Measurements from ENCODE around the gene CD36.
"Not testable (repeated sequence)": the region's sequence is repeated elsewhere in the genome, so short reads cannot be mapped to it uniquely, and the experiment has no call there.

The CD36 gene

DNA sequence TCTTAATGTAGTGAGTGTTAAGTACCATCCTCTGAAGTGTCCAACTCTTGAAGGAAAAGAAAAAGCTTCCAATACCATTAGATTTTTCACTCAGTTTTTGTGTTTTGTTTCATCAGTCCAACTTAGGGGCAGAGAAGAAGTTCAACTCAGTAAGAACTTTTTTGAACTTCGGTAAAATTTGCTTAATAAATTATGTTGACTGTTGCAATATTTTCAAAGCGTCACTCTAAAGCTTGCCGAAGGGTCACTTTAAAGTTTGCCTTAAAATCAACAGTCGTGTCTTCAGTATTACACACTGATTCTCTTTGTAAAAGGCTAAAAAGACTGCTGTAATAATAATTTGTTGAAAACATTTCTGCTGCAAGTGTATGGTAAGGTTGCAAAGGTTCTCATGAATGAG is 17.6 kb downstream of the CD36 start:
- no peak for DNase-seq

- no peak for DNase-seq
Observed at GRCh38 chr7:80659120-80660055, 20.9 kb downstream of the CD36 start.

- no peak for DNase-seq
Observed at GRCh38 chr7:80660939-80661338, 22.5 kb downstream of the CD36 start.

GRCh38 chr7:80661729-80662128 is 23.3 kb downstream of the CD36 start:
- no peak for DNase-seq

DNA sequence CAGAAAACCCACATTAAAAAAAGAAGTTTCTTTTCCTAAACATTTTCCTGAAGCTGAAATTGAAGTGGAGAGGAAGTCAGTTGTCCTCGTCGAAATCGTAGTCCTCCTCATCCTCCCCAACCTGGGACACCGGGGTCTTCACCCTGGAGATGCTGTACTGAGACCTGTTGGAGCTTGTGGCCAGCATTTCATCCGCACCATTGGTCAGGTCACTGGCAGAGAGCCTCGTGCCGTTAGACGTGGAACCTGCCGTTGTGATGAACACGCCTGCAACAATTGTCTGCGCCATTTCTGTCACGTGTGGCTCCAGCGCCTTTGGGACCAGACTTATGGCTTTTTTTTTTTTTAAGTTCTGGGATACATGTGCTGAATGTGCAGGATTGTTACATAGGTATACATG is 23.8 kb downstream of the CD36 start:
- no peak for DNase-seq

DNA sequence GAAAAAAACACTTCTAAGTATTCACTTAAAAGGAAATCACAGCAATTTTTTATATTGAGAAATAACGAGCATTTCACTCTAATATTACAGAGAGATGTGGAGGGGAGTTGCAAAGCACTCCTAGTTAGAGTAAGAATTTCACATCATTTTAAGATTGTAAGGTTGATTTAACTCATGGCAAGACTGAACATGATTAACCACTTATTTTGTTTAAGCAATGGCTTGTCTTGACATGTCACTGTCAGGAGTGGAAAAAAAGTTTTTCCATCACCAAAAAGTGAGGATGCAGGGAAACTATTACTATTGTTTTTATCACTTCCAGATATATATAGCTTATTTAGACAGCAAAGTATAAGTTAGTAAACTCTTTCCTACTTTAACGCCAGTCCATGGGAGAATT is 27.1 kb downstream of the CD36 start:
- no peak for DNase-seq

DNA sequence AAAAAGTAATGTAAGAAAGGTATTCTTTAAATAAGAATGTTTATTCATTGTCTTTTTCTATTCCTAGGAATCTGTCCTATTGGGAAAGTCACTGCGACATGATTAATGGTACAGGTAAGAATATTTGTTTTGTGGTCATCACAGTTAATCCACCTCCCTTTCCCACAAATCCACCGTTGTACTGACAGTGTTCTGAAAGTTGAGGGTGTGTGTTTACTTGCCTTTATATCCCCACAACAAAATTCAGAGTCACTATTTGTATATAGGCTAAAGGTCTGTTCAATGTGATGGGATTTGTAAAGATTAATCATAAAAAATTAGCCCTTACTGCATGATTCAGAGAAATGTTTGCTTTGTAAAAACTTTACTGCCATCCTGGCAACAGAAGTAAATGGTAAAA is 27.9 kb downstream of the CD36 start:
- DNase-seq = no peak

GRCh38 chr7:80669367-80669766 is 30.9 kb downstream of the CD36 start:
- not testable (repeated sequence) for DNase-seq

GRCh38 chr7:80671744-80672143 is 33.3 kb downstream of the CD36 start:
- DNase-seq = no peak

GRCh38 chr7:80675090-80675489 is 36.6 kb downstream of the CD36 start:
- no peak for DNase-seq

DNA sequence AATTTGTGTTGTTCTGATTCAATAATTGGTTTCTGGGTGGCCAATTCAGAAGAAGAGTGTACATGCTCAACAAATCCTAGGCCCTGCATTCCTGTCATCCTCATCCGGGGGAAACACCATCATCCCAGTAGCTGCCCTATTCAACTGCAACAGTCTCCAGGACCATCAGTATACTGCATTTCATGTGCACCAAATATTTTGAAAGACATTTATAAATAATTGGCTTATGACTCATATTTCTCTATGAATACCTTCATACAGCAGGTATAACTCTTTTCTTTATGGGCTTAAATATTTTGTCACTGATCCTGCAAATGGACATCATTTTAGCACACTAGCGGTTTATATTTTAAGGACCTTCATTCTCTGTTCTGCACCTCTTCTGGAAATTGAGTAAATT is 38.0 kb downstream of the CD36 start:
- no peak for DNase-seq

DNA sequence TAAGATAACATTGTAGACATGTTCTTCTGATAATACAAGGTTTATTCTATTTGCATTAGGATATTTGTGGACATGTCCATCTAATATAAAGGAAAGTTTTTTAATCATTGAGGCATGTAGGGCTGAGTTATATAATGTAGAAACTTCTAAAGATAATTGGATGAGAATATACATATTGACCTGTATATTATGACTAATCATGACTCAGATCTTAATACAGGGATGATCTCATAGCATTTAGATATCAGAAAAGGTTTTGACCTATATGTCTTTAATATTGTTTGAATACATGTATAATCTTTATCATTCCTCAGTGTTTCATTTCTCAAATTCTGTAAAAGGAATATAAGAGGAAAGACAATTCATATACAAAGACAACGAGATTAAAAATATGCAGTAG is 39.2 kb downstream of the CD36 start:
- DNase-seq = no peak

DNA sequence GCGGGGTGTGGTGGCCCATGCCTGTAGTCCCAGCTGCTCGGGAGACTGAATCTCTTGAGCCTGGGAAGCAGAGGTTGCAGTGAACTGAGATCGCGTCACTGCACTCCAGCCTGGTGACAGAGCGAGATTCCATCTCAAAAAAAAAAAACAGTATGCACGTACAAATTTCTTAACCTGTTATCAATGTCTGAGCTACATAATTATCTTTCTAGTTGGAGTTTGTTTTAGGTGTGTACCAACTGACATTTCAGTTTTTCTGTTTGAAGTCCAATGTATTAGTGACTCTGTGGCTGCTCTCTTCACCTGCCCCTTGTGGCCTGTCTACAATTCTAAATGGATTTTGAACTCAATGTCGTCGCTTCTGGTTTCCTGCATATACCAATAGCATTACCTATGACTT is 40.3 kb downstream of the CD36 start:
- no peak for DNase-seq

DNA sequence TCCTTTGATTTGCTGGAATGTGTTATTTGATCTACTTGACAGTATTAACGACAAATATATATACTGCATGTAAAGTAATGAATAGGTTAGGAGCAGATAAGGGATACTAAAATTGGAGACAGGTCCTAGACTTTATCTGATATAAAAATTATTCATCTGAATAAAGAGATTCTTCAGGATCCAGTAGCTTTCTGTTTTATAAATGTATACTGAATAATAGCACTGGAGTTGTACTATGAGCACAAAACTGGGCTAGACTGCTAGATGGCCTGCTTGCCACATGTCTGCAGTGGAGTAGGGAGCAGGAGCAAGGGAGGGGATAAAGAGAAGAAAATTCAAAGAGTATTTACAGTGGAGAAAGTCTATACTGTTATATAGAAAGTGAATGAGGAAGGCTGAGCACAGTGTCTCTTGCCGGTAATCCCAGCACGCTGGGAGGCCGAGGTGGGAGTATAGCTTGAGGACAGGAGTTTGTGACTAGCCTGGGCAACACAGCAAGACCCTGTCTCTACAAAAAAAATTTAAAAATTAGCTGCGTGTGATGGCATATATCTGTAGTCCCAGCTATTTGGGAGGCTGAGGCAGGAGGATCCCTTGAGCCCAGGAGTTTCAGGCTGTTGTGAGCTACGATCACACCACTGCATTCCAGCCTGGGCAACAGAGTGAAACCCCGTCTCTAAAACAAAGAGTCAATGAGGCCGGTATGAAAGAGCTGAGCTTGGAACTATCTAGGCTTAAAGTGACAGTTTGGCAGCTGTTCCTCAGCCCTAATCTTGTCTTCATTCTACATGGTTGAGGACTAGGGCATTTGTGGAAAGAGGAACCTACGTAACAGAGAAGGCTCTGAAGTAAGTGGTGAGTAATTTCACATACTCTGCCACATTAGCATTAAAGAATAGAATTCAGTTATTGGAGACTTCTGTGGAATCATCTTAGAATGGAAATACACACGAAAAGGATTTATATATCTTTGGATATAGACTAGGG is 41.8 kb downstream of the CD36 start:
- DNase-seq = no peak

DNA sequence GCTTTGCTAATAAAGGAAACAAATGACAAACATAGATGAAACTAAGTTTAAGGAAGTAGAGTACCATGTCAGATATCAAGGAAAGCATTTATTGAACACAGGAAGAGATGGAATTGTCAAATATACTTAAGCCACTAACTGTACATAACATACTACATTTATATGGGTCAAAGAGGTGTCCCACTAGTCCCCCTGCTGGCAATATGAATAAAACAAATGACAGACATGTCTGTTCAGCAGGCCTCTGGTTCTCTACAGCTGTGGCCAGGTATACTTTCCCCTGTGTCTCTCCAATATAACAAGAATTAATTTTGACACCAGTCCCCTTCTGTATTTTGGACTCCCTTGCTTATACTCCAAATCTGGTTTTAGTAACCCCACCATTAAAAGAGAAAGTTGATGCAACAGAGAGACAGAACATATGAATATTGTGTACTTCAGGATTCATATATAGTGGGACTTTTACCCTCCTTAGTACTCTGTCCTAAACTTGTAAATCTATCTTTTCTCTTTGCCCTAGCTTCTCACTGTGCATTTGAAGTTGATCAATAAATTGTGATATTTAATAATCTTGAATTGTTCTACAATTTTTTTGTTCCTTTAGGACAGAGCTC is 42.9 kb downstream of the CD36 start:
- no peak for DNase-seq

DNA sequence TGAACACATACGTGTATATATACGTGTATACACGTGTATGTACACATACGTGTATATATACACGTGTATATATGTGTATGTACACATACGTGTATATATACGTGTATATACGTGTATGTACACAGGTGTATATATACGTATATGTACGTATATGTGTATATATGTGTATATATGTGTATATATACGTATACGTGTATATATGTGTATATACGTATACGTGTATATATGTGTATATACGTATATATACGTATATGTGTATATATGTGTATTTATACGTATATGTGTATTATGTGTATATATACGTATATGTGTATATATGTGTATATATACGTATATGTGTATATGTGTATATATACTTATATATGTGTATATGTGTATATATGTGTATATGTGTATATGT is 44.3 kb downstream of the CD36 start:
- DNase-seq = no peak

GRCh38 chr7:80686576-80686975 is 48.1 kb downstream of the CD36 start:
- DNase-seq = no peak

GRCh38 chr7:80699045-80699638 is 60.7 kb downstream of the CD36 start:
- no peak for DNase-seq

DNA sequence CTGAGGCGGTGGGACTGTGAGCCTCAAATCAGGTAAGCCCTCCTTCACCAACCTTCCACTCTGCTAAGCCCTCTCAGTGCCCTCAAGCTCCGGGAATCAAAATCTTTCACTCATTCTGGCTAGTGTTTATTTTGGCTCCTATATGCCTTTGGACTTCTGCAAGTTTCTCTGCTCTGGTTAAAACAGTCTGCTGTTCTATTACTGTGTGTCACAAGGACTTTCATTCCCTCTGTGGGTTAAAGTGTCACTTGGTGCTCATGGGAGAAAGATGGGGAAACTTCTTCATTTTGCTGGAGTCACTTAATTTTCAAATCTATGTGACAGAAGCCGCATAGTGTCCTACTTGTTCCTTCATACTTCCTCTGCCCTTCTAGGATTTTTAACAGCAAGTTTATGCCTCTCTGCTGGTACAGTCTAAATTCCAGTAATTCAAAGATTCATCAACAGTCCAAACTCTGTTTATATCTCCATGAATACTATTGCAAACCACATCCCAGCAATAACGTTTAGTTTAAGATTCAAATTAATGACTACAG is 61.3 kb downstream of the CD36 start:
- no peak for DNase-seq

DNA sequence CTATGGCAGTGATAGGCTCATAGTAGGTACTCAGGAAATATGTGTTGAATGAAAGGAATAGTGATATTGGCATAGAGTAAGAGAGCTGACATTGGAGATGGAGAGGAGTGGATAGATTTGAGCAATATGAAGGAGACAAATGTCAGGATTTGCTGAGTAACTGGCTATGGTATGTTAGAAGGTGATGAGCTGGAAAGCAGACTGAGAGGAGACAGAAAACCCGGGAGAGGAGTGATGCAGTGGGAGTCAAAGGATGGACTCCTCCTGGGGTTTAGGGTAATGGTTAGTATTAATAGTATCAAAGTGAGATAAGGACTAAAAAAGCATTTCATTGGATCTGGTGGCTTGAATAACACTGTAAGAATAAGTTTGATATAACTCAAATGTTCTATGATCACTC is 64.8 kb downstream of the CD36 start:
- no peak for DNase-seq

DNA sequence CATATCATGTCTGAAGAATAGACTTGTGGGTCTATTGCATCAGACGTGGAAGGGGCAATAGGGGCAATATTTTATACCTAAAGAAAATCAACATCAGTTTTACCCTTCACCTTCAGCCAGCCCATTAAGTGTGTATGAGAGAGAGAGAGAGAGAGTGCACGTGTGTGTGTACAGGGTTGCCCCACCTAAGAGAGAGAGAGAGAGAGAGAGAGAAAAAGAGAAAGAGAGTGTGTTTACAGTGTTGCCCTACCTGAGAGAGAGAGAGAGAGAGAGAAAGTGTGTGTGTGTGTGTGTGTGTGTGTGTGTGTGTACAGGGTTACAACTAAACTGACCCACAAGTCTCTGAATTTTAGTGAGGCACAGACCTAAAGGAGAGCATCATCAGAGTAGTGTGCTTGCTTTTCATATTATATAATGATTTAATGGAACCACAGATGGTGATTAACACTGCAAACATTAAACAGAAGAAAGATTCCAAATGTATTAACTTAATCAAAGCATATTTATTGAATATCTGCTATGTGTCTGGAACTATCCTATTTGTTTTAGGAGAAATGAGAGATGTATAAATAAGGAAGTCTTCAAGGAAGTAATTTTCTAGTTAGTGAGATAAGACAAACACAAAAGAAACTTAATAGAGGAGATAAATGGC is 66.8 kb downstream of the CD36 start:
- DNase-seq = no peak

- no peak for DNase-seq
Observed at GRCh38 chr7:80707318-80707717, 68.9 kb downstream of the CD36 start.

All from stimulated activated CD4-positive, alpha-beta T cell treated with anti-CD3 and anti-CD28 coated beads, Interleukin-1b, Interleukin-23, amount 100 ng/mL, for 48 hours (primary cell).